HEK293 (cell line): ENCODE measurements around the gene HARS2.

Experiments
- GLI4 ChIP-seq: fragments of 450-650 bp; formaldehyde crosslinking; IDR thresholded peaks from 2 replicates; pipeline ENCODE4 v1.5.1; 2016; ENCODE audit warnings: missing biosample characterization, missing genetic modification characterization
- MEIS1 ChIP-seq: sonication (generic); formaldehyde crosslinking; IDR thresholded peaks from 2 replicates; pipeline ENCODE4 v1.8.1; 2022; ENCODE audit warnings: missing genetic modification reagents, mild to moderate bottlenecking, borderline replicate concordance
- MZF1 ChIP-seq: fragments of 450-650 bp; formaldehyde crosslinking; IDR thresholded peaks from 2 replicates; pipeline ENCODE4 v1.5.1; 2017; ENCODE audit warnings: missing biosample characterization, missing genetic modification characterization, borderline replicate concordance
- SETDB1 ChIP-seq: IDR thresholded peaks from one replicate; pipeline ENCODE4 v1.6.1; 2017; ENCODE audit warnings: mild to moderate bottlenecking, low read length, moderate library complexity, mixed read lengths; ENCODE audit not compliant: insufficient read length
- TSHZ1 ChIP-seq: fragments of 450-650 bp; formaldehyde crosslinking; IDR thresholded peaks from 2 replicates; pipeline ENCODE4 v1.5.1; 2016; ENCODE audit warnings: missing biosample characterization, missing genetic modification characterization, borderline replicate concordance
- ZBTB11 ChIP-seq: fragments of 450-650 bp; formaldehyde crosslinking; conservative IDR thresholded peaks from 2 replicates; pipeline ENCODE4 v1.5.1; 2016; ENCODE audit warnings: low read depth, missing biosample characterization, missing genetic modification characterization
- ZBTB21 ChIP-seq: fragments of 450-650 bp; formaldehyde crosslinking; IDR thresholded peaks from 2 replicates; pipeline ENCODE4 v1.5.1; 2017; ENCODE audit warnings: missing biosample characterization, missing genetic modification characterization
- ZFP3 ChIP-seq: fragments of 450-650 bp; formaldehyde crosslinking; IDR thresholded peaks from 2 replicates; pipeline ENCODE4 v1.5.1; 2016; ENCODE audit warnings: low read depth, missing biosample characterization, missing genetic modification characterization
- ZNF501 ChIP-seq: fragments of 450-650 bp; formaldehyde crosslinking; IDR thresholded peaks from 2 replicates; pipeline ENCODE4 v1.5.1; 2016; ENCODE audit warnings: missing biosample characterization, missing genetic modification characterization
- ZNF585B ChIP-seq: fragments of 450-650 bp; formaldehyde crosslinking; IDR thresholded peaks from 2 replicates; pipeline ENCODE4 v1.5.1; 2016; ENCODE audit warnings: missing biosample characterization, missing genetic modification characterization
- TF ChIP-seq, protein P1 (sequence below): fragments of 450-650 bp; formaldehyde crosslinking; IDR thresholded peaks from 2 replicates; pipeline ENCODE4 v1.5.1; 2016; ENCODE audit warnings: missing biosample characterization, missing genetic modification characterization
- TF ChIP-seq, protein P2 (sequence below): fragments of 450-650 bp; formaldehyde crosslinking; IDR thresholded peaks from 2 replicates; pipeline ENCODE4 v1.5.1; 2016; ENCODE audit warnings: missing biosample characterization, missing genetic modification characterization
- TF ChIP-seq, protein P3 (sequence below): fragments of 450-650 bp; formaldehyde crosslinking; IDR thresholded peaks from 2 replicates; pipeline ENCODE4 v1.5.1; 2016; ENCODE audit warnings: missing biosample characterization, missing genetic modification characterization

GRCh38 chr5:140711794-140712193, 20.5 kb downstream of the HARS2 start:
- TF ChIP-seq ZNF585B (tag by site-specific recombination) (no peak), SETDB1 (no peak), TSHZ1 (tag by site-specific recombination) (no peak), ZBTB11 (tag by site-specific recombination) (no peak), GLI4 (no peak), ZFP3 (tag by site-specific recombination) (no peak), MEIS1 (no peak), ZBTB21 (no peak), ZNF501 (tag by site-specific recombination) (no peak), MZF1 (no peak)
- TF ChIP-seq, protein P1, sequence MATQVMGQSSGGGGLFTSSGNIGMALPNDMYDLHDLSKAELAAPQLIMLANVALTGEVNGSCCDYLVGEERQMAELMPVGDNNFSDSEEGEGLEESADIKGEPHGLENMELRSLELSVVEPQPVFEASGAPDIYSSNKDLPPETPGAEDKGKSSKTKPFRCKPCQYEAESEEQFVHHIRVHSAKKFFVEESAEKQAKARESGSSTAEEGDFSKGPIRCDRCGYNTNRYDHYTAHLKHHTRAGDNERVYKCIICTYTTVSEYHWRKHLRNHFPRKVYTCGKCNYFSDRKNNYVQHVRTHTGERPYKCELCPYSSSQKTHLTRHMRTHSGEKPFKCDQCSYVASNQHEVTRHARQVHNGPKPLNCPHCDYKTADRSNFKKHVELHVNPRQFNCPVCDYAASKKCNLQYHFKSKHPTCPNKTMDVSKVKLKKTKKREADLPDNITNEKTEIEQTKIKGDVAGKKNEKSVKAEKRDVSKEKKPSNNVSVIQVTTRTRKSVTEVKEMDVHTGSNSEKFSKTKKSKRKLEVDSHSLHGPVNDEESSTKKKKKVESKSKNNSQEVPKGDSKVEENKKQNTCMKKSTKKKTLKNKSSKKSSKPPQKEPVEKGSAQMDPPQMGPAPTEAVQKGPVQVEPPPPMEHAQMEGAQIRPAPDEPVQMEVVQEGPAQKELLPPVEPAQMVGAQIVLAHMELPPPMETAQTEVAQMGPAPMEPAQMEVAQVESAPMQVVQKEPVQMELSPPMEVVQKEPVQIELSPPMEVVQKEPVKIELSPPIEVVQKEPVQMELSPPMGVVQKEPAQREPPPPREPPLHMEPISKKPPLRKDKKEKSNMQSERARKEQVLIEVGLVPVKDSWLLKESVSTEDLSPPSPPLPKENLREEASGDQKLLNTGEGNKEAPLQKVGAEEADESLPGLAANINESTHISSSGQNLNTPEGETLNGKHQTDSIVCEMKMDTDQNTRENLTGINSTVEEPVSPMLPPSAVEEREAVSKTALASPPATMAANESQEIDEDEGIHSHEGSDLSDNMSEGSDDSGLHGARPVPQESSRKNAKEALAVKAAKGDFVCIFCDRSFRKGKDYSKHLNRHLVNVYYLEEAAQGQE (tag by site-specific recombination), result no peak
- TF ChIP-seq, protein P2, sequence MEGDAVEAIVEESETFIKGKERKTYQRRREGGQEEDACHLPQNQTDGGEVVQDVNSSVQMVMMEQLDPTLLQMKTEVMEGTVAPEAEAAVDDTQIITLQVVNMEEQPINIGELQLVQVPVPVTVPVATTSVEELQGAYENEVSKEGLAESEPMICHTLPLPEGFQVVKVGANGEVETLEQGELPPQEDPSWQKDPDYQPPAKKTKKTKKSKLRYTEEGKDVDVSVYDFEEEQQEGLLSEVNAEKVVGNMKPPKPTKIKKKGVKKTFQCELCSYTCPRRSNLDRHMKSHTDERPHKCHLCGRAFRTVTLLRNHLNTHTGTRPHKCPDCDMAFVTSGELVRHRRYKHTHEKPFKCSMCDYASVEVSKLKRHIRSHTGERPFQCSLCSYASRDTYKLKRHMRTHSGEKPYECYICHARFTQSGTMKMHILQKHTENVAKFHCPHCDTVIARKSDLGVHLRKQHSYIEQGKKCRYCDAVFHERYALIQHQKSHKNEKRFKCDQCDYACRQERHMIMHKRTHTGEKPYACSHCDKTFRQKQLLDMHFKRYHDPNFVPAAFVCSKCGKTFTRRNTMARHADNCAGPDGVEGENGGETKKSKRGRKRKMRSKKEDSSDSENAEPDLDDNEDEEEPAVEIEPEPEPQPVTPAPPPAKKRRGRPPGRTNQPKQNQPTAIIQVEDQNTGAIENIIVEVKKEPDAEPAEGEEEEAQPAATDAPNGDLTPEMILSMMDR (tag by site-specific recombination), result no peak
- TF ChIP-seq, protein P3, sequence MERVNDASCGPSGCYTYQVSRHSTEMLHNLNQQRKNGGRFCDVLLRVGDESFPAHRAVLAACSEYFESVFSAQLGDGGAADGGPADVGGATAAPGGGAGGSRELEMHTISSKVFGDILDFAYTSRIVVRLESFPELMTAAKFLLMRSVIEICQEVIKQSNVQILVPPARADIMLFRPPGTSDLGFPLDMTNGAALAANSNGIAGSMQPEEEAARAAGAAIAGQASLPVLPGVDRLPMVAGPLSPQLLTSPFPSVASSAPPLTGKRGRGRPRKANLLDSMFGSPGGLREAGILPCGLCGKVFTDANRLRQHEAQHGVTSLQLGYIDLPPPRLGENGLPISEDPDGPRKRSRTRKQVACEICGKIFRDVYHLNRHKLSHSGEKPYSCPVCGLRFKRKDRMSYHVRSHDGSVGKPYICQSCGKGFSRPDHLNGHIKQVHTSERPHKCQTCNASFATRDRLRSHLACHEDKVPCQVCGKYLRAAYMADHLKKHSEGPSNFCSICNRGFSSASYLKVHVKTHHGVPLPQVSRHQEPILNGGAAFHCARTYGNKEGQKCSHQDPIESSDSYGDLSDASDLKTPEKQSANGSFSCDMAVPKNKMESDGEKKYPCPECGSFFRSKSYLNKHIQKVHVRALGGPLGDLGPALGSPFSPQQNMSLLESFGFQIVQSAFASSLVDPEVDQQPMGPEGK, result no peak
